Measurements from ENCODE around the gene ADGRL3.

DNA sequence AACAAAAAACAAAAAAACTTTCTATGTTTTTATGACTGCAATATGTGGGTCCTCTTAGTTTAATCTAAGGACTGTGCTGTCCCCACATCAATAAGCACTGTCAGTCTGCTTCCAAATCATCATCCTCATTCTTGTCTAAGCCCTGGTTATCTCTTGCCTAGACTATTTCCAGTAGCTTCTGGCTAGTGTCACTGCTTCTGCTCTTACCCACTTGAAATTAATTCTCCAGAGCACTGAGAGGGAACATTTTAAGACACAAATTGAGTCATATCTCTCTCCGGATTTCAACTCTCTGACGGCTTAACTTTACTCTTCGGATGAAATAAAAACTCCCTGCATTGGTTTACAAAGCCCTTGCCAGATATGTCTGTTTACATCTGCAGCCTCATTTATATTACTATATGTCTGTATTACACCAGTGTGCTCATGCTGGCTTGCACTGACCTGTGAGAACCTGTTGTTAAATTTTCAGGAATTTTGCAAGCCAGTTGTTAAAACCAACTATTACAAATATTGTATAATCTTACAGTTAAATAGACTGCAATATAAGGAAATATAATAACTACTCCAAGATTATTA lies 345.9 kb downstream of the ADGRL3 start:
- TF ChIP-seq, protein P1, sequence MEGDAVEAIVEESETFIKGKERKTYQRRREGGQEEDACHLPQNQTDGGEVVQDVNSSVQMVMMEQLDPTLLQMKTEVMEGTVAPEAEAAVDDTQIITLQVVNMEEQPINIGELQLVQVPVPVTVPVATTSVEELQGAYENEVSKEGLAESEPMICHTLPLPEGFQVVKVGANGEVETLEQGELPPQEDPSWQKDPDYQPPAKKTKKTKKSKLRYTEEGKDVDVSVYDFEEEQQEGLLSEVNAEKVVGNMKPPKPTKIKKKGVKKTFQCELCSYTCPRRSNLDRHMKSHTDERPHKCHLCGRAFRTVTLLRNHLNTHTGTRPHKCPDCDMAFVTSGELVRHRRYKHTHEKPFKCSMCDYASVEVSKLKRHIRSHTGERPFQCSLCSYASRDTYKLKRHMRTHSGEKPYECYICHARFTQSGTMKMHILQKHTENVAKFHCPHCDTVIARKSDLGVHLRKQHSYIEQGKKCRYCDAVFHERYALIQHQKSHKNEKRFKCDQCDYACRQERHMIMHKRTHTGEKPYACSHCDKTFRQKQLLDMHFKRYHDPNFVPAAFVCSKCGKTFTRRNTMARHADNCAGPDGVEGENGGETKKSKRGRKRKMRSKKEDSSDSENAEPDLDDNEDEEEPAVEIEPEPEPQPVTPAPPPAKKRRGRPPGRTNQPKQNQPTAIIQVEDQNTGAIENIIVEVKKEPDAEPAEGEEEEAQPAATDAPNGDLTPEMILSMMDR (IDR thresholded peaks at IDR 0.05; ENCODE audit: insufficient read depth, low read depth, low read length) = no peak
- no peak for TF ChIP-seq EZH2 (IDR thresholded peaks at IDR 0.05; ENCODE audit: insufficient read depth, low read length)
